ENCODE measurements around the gene ADGRV1.
"Not testable (repeated sequence)": the region's sequence is repeated elsewhere in the genome, so short reads cannot be mapped to it uniquely, and the experiment has no call there.

Gene ADGRV1

GRCh38 chr5:90949469-90950358, 391.1 kb downstream of the ADGRV1 start:
- no peak for DNase-seq

- no peak for DNase-seq
Measured at GRCh38 chr5:90955001-90955635, 396.5 kb downstream of the ADGRV1 start.

- no peak for DNase-seq
Measured at GRCh38 chr5:90956511-90957097, 398.0 kb downstream of the ADGRV1 start.

- no peak for DNase-seq
Measured at GRCh38 chr5:90957906-90958305, 399.3 kb downstream of the ADGRV1 start.

- no peak for DNase-seq
Measured at GRCh38 chr5:90959262-90959661, 400.7 kb downstream of the ADGRV1 start.

- DNase-seq = no peak
Measured at GRCh38 chr5:90962481-90962880, 403.9 kb downstream of the ADGRV1 start.

- DNase-seq = no peak
Measured at GRCh38 chr5:90965110-90965685, 406.6 kb downstream of the ADGRV1 start.

- DNase-seq = no peak
Measured at GRCh38 chr5:90967443-90967842, 408.8 kb downstream of the ADGRV1 start.

GRCh38 chr5:90967851-90968250, 409.3 kb downstream of the ADGRV1 start:
- DNase-seq = no peak

- no peak for DNase-seq
Measured at GRCh38 chr5:90968319-90968718, 409.7 kb downstream of the ADGRV1 start.

- not testable (repeated sequence) for DNase-seq
Measured at GRCh38 chr5:90969945-90970344, 411.3 kb downstream of the ADGRV1 start.

GRCh38 chr5:90981177-90981576, 422.6 kb downstream of the ADGRV1 start:
- no peak for DNase-seq

- DNase-seq = no peak
Measured at GRCh38 chr5:90981821-90982220, 423.2 kb downstream of the ADGRV1 start.

GRCh38 chr5:90982576-90982975, 424.0 kb downstream of the ADGRV1 start:
- DNase-seq = no peak

GRCh38 chr5:90983148-90983547, 424.6 kb downstream of the ADGRV1 start:
- no peak for DNase-seq

GRCh38 chr5:90983711-90984124, 425.1 kb downstream of the ADGRV1 start:
- no peak for DNase-seq

- DNase-seq = no peak
Measured at GRCh38 chr5:90985341-90985740, 426.7 kb downstream of the ADGRV1 start.

GRCh38 chr5:90987726-90988125, 429.1 kb downstream of the ADGRV1 start:
- no peak for DNase-seq

- no peak for DNase-seq
Measured at GRCh38 chr5:90991201-90991600, 432.6 kb downstream of the ADGRV1 start.

- DNase-seq = no peak
Measured at GRCh38 chr5:90994796-90995195, 436.2 kb downstream of the ADGRV1 start.

- no peak for DNase-seq
Measured at GRCh38 chr5:90996089-90996488, 437.5 kb downstream of the ADGRV1 start.

- no peak for DNase-seq
Measured at GRCh38 chr5:90997082-90997481, 438.5 kb downstream of the ADGRV1 start.

GRCh38 chr5:91000743-91001142, 442.1 kb downstream of the ADGRV1 start:
- no peak for DNase-seq

- DNase-seq = no peak
Measured at GRCh38 chr5:91006713-91007112, 448.1 kb downstream of the ADGRV1 start.

Data from NCI-H1105 treated with DMSO at 0.1 percent for 48 hours (cell line).